Neural crest cell (in vitro differentiated cells): ENCODE data around the gene QARS1. TPM values are rescaled to one million over a fixed set of nuclear protein-coding genes. Genes with fewer than 3 reads are reported as not detected.

Experiments
- DNase-seq: peaks from one replicate; pipeline ENCODE4 v3.0.0; 2021; ENCODE audit warnings: low read depth, mixed read lengths, low spot score
- H3K27ac Mint-ChIP-seq: one replicate; pipeline ENCODE4 v1.8.0; 2021; ENCODE audit warnings: mild to moderate bottlenecking, mixed read lengths; ENCODE audit not compliant: unreplicated experiment
- H3K27me3 Mint-ChIP-seq: 2 replicates; pipeline ENCODE4 v1.8.0; 2021; ENCODE audit warnings: low read depth, mild to moderate bottlenecking, mixed read lengths
- H3K36me3 Mint-ChIP-seq: 2 replicates; pipeline ENCODE4 v1.8.0; 2021; ENCODE audit warnings: low read depth, mild to moderate bottlenecking, mixed read lengths
- H3K4me1 Mint-ChIP-seq: 2 replicates; pipeline ENCODE4 v1.8.0; 2021; ENCODE audit warnings: mixed read lengths
- H3K4me3 Mint-ChIP-seq: one replicate; pipeline ENCODE4 v1.8.0; 2021; ENCODE audit warnings: mild to moderate bottlenecking, mixed read lengths
- H3K9me3 Mint-ChIP-seq: 2 replicates; pipeline ENCODE4 v1.8.0; 2021; ENCODE audit warnings: mixed read lengths
- total RNA-seq: library from RNA; stranded (reverse); gene quantifications from 2 replicates; pipeline ENCODE4 v1.2.1, GENCODE V29; 2021
- TF ChIP-seq, protein P1 (sequence below): fragments of 200-600 bp; sonication (generic); conservative IDR thresholded peaks from 2 replicates; pipeline ENCODE4 v1.5.0; 2021; ENCODE audit warnings: antibody characterized with exemption, mild to moderate bottlenecking

QARS1 gene
- total RNA-seq, 1 donor from 2014 or later: 382 TPM

GRCh38 chr3:49131576-49131975 is 27.0 kb upstream of the QARS1 start:
- peaks cover 35% of the 10 kb centered on the region for H3K4me1 Mint-ChIP-seq
- no peak overlapping the region for H3K27ac Mint-ChIP-seq
- DNase-seq: no peak
- no peaks in the 10 kb centered on the region for H3K27me3 Mint-ChIP-seq
- no peaks in the 10 kb centered on the region for H3K36me3 Mint-ChIP-seq
- no peaks in the 10 kb centered on the region for H3K9me3 Mint-ChIP-seq
- TF ChIP-seq, protein P1, sequence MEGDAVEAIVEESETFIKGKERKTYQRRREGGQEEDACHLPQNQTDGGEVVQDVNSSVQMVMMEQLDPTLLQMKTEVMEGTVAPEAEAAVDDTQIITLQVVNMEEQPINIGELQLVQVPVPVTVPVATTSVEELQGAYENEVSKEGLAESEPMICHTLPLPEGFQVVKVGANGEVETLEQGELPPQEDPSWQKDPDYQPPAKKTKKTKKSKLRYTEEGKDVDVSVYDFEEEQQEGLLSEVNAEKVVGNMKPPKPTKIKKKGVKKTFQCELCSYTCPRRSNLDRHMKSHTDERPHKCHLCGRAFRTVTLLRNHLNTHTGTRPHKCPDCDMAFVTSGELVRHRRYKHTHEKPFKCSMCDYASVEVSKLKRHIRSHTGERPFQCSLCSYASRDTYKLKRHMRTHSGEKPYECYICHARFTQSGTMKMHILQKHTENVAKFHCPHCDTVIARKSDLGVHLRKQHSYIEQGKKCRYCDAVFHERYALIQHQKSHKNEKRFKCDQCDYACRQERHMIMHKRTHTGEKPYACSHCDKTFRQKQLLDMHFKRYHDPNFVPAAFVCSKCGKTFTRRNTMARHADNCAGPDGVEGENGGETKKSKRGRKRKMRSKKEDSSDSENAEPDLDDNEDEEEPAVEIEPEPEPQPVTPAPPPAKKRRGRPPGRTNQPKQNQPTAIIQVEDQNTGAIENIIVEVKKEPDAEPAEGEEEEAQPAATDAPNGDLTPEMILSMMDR: no peak
- H3K4me3 Mint-ChIP-seq: peak overlapping the region; percentile 92

DNA sequence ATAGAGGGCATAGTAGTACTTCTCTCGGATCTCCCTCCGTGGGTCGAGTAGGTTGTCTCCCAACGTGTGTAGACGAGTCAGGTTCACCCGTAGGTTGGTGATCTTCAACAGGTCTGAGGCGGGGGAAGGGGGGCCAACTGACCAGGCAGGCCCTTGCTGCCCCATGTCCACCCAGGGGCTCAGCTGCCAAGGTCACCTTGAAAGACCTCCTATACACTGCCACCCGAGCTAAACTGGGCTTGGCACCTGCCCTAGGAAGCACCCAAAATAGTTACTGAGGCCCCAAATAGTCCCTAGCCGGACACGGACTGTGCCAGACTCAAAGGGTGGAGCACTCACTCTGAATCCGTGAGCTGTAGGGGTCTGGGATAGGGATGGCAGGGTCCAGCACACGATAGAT is 26.5 kb upstream of the QARS1 start:
- DNase-seq: no peak
- Mint-ChIP-seq H3K27ac (no peak overlapping the region), H3K27me3 (no peaks in the 10 kb centered on the region)

GRCh38 chr3:49124991-49125670 is 20.6 kb upstream of the QARS1 start:
- Mint-ChIP-seq H3K27ac (peak overlapping the region; percentile 84), H3K4me1 (no peaks in the 10 kb centered on the region), H3K27me3 (no peaks in the 10 kb centered on the region), H3K4me3 (peak overlapping the region; percentile 50), H3K36me3 (no peaks in the 10 kb centered on the region), H3K9me3 (no peaks in the 10 kb centered on the region)
- no peak for DNase-seq
- TF ChIP-seq, protein P1: no peak

More for the DNA sequence above, 26.5 kb upstream of the QARS1 start:
- H3K36me3 Mint-ChIP-seq: no peaks in the 10 kb centered on the region
- TF ChIP-seq, protein P1: no peak
- peaks cover 35% of the 10 kb centered on the region for H3K4me1 Mint-ChIP-seq
- no peaks in the 10 kb centered on the region for H3K9me3 Mint-ChIP-seq
- H3K4me3 Mint-ChIP-seq: peak overlapping the region; percentile 92

DNA sequence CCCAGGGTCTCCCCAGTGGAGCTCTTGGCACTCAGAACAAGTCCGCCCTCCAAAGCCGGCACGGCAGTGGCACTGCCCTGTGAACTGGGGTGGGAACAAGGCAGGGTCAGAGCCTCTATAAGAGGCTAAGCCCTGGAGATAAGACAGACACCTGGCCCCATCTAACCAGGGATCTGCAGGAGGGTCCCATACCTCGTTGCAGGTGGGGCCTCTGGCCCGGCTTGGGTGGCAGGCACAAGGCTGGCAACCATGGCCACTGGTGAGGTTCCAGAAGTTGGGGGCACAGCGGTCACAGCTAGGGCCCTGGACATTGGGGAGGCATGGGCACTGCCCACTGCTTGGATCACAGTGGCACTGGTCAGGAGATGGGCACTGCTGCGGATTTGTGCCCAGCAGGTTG is 19.6 kb upstream of the QARS1 start:
- DNase-seq: no peak
- no peak overlapping the region for H3K27ac Mint-ChIP-seq
- peaks cover 5% of the 10 kb centered on the region for H3K4me1 Mint-ChIP-seq
- H3K4me3 Mint-ChIP-seq: no peak overlapping the region
- TF ChIP-seq, protein P1: no peak
- no peaks in the 10 kb centered on the region for H3K27me3 Mint-ChIP-seq
- H3K9me3 Mint-ChIP-seq: no peaks in the 10 kb centered on the region
- no peaks in the 10 kb centered on the region for H3K36me3 Mint-ChIP-seq

DNA sequence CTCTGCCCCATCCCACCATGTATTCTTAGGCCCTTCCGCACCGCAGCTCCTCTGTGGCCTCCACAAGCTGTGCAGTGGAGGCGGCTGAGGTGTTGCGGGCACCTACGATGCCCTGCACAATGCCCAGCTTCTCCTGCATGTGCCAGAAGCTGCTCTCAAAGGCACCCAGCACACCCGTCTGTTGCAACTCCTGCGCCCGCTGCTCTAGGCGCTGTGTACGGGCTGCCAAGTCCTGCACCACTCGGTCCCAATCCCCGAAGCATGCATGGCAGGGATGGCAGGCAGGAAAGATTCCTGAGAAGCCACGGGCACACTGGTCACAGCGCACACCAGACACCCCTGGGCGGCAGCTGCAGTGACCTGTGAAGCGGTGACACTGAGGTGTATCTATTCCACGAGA is 19.1 kb upstream of the QARS1 start:
- Mint-ChIP-seq H3K4me1 (peaks cover 5% of the 10 kb centered on the region), H3K27ac (no peak overlapping the region), H3K9me3 (no peaks in the 10 kb centered on the region), H3K4me3 (no peak overlapping the region), H3K36me3 (no peaks in the 10 kb centered on the region), H3K27me3 (no peaks in the 10 kb centered on the region)
- DNase-seq: no peak
- TF ChIP-seq, protein P1: no peak
